Gastroesophageal sphincter (tissue), 4 donors: ENCODE results near the gene SYT7. TPM values are rescaled to one million over a fixed set of nuclear protein-coding genes. Genes with fewer than 3 reads are reported as not detected.

Experiments used
- ATAC-seq: fragments of 150-250 bp; one replicate; pipeline ENCODE4 v1.9.1; 2016; ENCODE audit warnings: mild to moderate bottlenecking, moderate library complexity
- H3K27ac ChIP-seq, 4 donors: fragments of 200-600 bp; sonication (generic) in 3 of 4; 1 replicate in 3 of 4; 2 replicates in 1 of 4; pipeline ENCODE4 v1.5.1; 2016 to 2019
- H3K27me3 ChIP-seq: fragments of 200-600 bp; sonication (generic); one replicate; pipeline ENCODE4 v1.5.1; 2019
- H3K36me3 ChIP-seq, 2 donors: fragments of 200-600 bp; sonication (generic); one replicate each; pipeline ENCODE4 v1.5.1; 2019; ENCODE audit warnings: control low read depth in 1 of 2
- H3K4me1 ChIP-seq, 3 donors: fragments of 200-600 bp; sonication (generic); 1 replicate in 2 of 3; 2 replicates in 1 of 3; pipeline ENCODE4 v1.5.1; 2016 to 2019; ENCODE audit warnings: control low read depth in 2 of 3
- H3K4me3 ChIP-seq, 2 donors: fragments of 200-600 bp; sonication (generic); one replicate each; pipeline ENCODE4 v1.5.1; 2019; ENCODE audit warnings: mild to moderate bottlenecking in 1 of 2, moderate library complexity in 1 of 2
- H3K9me3 ChIP-seq, 3 donors: fragments of 200-600 bp; sonication (generic); one replicate each; pipeline ENCODE4 v1.5.1; 2017 to 2019; ENCODE audit warnings: control low read depth in 2 of 3
- CTCF ChIP-seq, 4 experiments: fragments of 200-600 bp in 2 of 4; fragments of 450-650 bp in 2 of 4; sonication (generic) in 1 of 4; IDR thresholded peaks; one replicate each; pipeline ENCODE4 v1.5.1; 2017 to 2019; ENCODE audit warnings: antibody characterized with exemption in 4 of 4, mild to moderate bottlenecking in 2 of 4, moderate library complexity in 2 of 4
- EP300 ChIP-seq: sonication (generic); formaldehyde crosslinking; IDR thresholded peaks from one replicate; pipeline ENCODE4 v1.6.1; 2017; ENCODE audit warnings: antibody characterized with exemption, mild to moderate bottlenecking
- POLR2A ChIP-seq, 2 donors: fragments of 450-650 bp; IDR thresholded peaks; one replicate each; pipeline ENCODE4 v1.6.1; 2017; ENCODE audit warnings: antibody characterized with exemption in 2 of 2, mild to moderate bottlenecking in 2 of 2, moderate library complexity in 1 of 2
- POLR2AphosphoS5 ChIP-seq: sonication (generic); formaldehyde crosslinking; IDR thresholded peaks from one replicate; pipeline ENCODE4 v1.6.1; 2017; ENCODE audit warnings: antibody characterized with exemption
- WGBS, 2 donors: methylation state at CpG; one replicate each; pipeline ENCODE4 v1.1.5; 2018; ENCODE audit warnings: low coverage in 1 of 2; 5-methylcytosine and 5-hydroxymethylcytosine counted together
- total RNA-seq, 4 donors: library from RNA; depleted of rRNA; stranded (reverse); fragments of >200 nt; gene quantifications; one replicate each; pipeline ENCODE4 v1.1.0, GENCODE V29; 2016

The SYT7 gene
- total RNA-seq, 4 donors from 2014 or later: 1.8 to 3.7 (median 3.1) TPM

GRCh38 chr11:61578819-61579675 is 1.8 kb downstream of the SYT7 start:
- no peak for ATAC-seq
- WGBS, 2 donors: 7 to 53% methylated on average over 3 to 6 of the region's 15 CpGs

GRCh38 chr11:61577383-61578118 is 3.3 kb downstream of the SYT7 start:
- ATAC-seq: no peak
- Histone ChIP-seq H3K27me3 (peaks cover 48% of the 10 kb centered on the region), H3K27ac (no peak overlapping the region), H3K4me1 (peaks cover 0 to 16% (median 14%) of the 10 kb centered on the region in 3 donors), H3K9me3 (no peaks in the 10 kb centered on the region), H3K4me3 (no peak overlapping the region), H3K36me3 (no peaks in the 10 kb centered on the region)
- 93% methylated on average over 2 of the region's 7 CpGs; no CpG with 5 or more reads in 1 of the 2 donors for WGBS, 2 donors
- TF ChIP-seq EP300 (no peak), POLR2AphosphoS5 (no peak)

More at GRCh38 chr11:61578819-61579675, 1.8 kb downstream of the SYT7 start:
- H3K9me3 ChIP-seq: no peaks in the 10 kb centered on the region
- peaks cover 38% of the 10 kb centered on the region for H3K27me3 ChIP-seq
- no peak overlapping the region for H3K27ac ChIP-seq
- H3K36me3 ChIP-seq: no peaks in the 10 kb centered on the region
- peaks cover 0 to 16% (median 14%) of the 10 kb centered on the region in 3 donors for H3K4me1 ChIP-seq
- no peak for TF ChIP-seq EP300
- no peak for TF ChIP-seq POLR2AphosphoS5
- no peak for TF ChIP-seq CTCF (IDR thresholded peaks at IDR 0.05)
- no peak for TF ChIP-seq POLR2A (IDR thresholded peaks at IDR 0.05)
- H3K4me3 ChIP-seq: no peak overlapping the region

GRCh38 chr11:61575886-61576861 is 4.7 kb downstream of the SYT7 start:
- 67 to 72% methylated on average over 2 to 6 of the region's 20 CpGs for WGBS, 2 donors
- Histone ChIP-seq H3K36me3 (no peaks in the 10 kb centered on the region), H3K4me1 (peaks cover 0 to 10% (median 9%) of the 10 kb centered on the region in 3 donors), H3K4me3 (no peak overlapping the region), H3K9me3 (no peaks in the 10 kb centered on the region), H3K27me3 (peaks cover 57% of the 10 kb centered on the region), H3K27ac (no peak overlapping the region)
- ATAC-seq: no peak
- no peak for TF ChIP-seq EP300
- no peak for TF ChIP-seq POLR2A (IDR thresholded peaks at IDR 0.05)
- no peak for TF ChIP-seq CTCF (IDR thresholded peaks at IDR 0.05)
- TF ChIP-seq POLR2AphosphoS5: no peak

GRCh38 chr11:61574611-61575010 is 6.3 kb downstream of the SYT7 start:
- ATAC-seq: no peak
- no peaks in the 10 kb centered on the region for H3K9me3 ChIP-seq
- no peak overlapping the region for H3K4me3 ChIP-seq
- H3K36me3 ChIP-seq: no peaks in the 10 kb centered on the region
- TF ChIP-seq POLR2A (IDR thresholded peaks at IDR 0.05) (no peak), POLR2AphosphoS5 (no peak), CTCF (IDR thresholded peaks at IDR 0.05) (no peak), EP300 (no peak)
- H3K27ac ChIP-seq: no peak overlapping the region
- H3K4me1 ChIP-seq: no peaks in the 10 kb centered on the region
- peaks cover 61% of the 10 kb centered on the region for H3K27me3 ChIP-seq
- WGBS, 2 donors: 60% methylated on average over 4 of the region's 14 CpGs; no CpG with 5 or more reads in 1 of the 2 donors

- H3K36me3 ChIP-seq: no peaks in the 10 kb centered on the region
- no peaks in the 10 kb centered on the region for H3K9me3 ChIP-seq
- H3K27me3 ChIP-seq: peaks cover 62% of the 10 kb centered on the region
- H3K4me3 ChIP-seq: no peak overlapping the region
- no peak for ATAC-seq
- H3K27ac ChIP-seq: no peak overlapping the region
- TF ChIP-seq EP300: no peak
- TF ChIP-seq POLR2AphosphoS5: no peak
- TF ChIP-seq CTCF (IDR thresholded peaks at IDR 0.05): no peak
- no peak for TF ChIP-seq POLR2A (IDR thresholded peaks at IDR 0.05)
- H3K4me1 ChIP-seq: no peaks in the 10 kb centered on the region
- WGBS, 2 donors: no CpG with 5 or more reads among the region's 5 CpGs
Measured at GRCh38 chr11:61572913-61573312, 8.0 kb downstream of the SYT7 start.
